ENCODE results near the gene TTC29.

DNA sequence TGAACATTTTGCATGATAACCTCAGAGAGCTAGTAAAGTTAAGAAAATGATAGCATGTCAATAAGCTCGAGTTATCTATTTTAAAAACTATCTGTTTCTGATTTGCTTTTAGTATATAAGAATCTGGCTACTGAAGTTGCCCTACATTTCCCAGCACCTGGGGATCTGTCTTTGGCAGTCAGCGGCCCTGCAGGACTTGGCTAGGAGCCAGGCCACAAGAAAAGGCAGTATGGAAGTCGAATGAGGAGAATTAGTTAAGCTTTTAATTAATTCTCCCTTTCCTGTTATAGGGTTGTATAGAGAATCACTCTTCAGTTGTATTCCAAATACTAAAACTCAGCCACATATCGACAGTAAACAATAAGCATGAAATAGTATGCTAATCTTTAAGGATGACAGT lies 284.3 kb downstream of the TTC29 start:
- TF ChIP-seq POLR2A (IDR thresholded peaks at IDR 0.05) (no peak), POLR2AphosphoS5 (IDR thresholded peaks at IDR 0.05) (no peak), EP300 (IDR thresholded peaks at IDR 0.05) (no peak)
- TF ChIP-seq, protein P1, sequence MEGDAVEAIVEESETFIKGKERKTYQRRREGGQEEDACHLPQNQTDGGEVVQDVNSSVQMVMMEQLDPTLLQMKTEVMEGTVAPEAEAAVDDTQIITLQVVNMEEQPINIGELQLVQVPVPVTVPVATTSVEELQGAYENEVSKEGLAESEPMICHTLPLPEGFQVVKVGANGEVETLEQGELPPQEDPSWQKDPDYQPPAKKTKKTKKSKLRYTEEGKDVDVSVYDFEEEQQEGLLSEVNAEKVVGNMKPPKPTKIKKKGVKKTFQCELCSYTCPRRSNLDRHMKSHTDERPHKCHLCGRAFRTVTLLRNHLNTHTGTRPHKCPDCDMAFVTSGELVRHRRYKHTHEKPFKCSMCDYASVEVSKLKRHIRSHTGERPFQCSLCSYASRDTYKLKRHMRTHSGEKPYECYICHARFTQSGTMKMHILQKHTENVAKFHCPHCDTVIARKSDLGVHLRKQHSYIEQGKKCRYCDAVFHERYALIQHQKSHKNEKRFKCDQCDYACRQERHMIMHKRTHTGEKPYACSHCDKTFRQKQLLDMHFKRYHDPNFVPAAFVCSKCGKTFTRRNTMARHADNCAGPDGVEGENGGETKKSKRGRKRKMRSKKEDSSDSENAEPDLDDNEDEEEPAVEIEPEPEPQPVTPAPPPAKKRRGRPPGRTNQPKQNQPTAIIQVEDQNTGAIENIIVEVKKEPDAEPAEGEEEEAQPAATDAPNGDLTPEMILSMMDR (IDR thresholded peaks at IDR 0.05), result no peak

Measured in sigmoid colon (tissue), 4 donors.